HG02852 (cell line): ENCODE results near the gene TEX54.
A peak's percentile ranks its signal among the peaks of the same experiment; 100 is the strongest.
"Not testable (repeated sequence)": the region's sequence is repeated elsewhere in the genome, so short reads cannot be mapped to it uniquely, and the experiment has no call there.

Source experiments
- ATAC-seq: cut with Tn5 transposase; IDR thresholded peaks from one replicate; pipeline ENCODE4 v1.9.1; 2021; ENCODE audit warnings: mild to moderate bottlenecking, moderate library complexity; ENCODE audit not compliant: unreplicated experiment

TEX54 gene

DNA sequence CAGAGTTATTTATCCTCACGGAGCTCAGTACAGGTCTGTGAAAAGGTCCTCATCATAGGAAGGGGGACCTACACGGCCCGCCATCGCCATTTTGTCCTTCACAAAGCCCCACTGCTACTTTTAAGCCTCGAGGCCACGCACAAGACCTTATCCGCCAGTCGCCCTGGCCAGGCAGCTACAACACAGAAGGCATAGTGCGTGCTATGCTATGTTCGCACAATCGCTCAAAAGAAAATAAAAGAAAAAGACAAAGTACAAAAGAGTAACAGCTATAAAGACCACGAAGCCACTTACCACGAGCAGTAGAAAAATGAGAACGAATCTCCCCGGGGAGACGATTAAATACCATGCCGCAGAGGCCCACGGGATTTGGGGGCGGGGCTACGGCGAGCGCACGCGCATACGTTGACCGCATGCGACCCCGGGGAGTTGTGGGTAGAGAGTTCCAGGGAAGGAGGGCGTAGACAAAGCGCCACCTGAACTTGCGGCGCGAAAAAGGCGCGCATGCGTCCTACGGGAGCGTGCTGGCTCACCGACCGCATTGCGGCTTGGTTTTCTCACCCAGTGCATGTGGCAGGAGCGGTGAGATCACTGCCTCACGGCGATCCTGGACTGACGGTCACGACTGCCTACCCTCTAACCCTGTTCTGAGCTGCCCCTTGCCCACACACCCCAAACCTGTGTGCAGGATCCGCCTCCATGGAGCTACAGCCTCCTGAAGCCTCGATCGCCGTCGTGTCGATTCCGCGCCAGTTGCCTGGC is 23.1 kb upstream of the TEX54 start:
- ATAC-seq = peak; percentile 88

DNA sequence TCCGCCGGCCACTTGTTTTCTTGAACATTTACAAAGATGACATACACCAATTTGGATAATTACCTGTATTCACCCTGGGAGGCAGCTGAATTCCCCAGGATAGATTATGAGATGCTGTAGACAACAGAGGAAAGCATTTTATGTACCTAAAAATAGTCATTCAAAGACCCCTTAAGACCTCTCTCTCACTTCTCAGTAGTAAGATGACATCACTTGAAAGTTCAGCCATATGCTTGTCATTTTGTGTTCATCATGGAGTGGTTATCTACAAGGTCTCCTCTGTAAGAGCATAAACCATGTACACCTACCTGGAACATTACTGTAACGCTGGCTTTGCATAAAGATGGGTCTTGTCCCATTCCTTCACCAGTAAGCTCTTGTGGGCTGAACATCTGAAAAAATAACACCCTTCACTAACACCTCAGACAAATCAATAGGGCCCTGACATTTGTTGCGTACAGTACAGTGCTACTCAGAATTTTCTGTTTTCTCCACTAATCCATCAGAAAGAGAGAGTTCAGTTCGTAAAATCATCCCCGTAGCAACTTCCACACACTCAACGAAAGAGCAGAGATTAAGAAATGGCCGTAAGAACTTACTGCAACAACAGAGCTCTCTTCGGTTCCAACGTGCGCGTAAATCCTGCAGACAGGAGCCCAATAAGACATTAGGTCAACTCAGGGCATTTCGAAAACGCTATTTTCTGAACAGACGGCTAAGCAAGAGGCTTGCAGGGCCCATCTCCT is 22.4 kb upstream of the TEX54 start:
- ATAC-seq = no peak

DNA sequence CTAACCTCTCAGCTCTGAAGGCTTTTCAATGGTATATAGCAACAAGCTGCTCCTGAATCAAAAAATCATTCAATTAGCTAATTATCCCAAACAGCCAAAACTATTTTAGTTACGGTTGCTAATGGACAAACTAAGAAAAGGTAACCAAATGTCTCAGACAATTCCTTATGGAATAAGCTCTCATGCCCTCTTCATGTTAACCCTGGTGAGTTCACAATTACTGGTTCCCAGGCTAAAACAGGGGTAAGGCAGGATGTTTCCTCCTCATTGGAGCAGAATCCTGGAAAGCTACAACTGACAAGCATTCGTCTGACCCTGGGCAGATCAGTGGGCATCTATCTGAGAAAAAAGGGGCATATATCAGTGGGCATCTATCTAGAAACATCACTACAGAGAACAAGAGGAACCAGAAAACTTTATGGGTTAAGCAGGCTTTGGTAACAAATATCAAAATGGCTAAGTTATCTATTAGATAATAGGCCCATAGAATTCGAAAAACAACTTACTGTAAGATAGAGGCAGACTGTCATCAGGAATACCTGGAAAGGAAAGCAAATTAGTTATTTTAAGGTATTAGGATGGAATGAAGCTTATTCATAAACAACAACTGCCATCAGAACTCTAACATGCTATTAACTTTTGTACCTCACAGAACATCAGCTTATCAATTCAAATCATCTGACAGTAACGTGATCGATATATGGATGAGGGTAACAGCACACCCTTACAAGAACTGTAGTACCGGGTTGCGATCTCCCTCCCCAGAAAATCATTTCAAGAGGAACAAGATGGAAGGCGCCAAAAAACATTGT is 21.6 kb upstream of the TEX54 start:
- ATAC-seq = no peak

DNA sequence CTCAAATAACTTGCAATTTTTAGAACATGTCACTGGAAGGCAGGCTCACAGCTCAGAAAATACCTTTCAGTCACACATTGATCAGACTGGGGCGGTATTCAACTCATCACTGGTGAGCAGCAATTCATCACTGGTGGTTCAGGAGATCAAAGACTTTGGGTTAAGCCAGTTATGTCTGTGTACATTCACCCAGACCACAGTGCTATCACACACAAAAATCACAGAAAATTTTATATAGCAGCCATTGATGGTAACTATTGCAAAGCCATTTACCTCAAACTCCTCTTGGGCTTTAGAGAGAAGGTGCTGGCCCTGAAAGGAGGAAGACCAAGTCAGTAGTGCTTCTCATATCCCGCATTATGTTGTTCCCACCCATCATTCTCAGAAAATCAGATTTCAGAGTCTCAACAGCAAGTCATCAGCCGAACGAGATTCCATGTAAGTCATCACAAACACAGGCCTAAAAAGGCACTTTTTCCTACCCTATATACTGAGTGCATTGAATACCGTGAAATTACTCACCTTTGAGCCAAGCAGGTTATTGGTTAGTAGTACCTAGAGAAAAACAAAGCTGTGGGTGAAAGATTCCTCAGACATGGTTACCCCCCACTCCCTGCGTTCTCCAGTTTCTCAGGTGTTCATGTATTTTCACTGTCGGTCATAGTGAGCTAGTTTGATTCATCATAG is 20.8 kb upstream of the TEX54 start:
- ATAC-seq = no peak

DNA sequence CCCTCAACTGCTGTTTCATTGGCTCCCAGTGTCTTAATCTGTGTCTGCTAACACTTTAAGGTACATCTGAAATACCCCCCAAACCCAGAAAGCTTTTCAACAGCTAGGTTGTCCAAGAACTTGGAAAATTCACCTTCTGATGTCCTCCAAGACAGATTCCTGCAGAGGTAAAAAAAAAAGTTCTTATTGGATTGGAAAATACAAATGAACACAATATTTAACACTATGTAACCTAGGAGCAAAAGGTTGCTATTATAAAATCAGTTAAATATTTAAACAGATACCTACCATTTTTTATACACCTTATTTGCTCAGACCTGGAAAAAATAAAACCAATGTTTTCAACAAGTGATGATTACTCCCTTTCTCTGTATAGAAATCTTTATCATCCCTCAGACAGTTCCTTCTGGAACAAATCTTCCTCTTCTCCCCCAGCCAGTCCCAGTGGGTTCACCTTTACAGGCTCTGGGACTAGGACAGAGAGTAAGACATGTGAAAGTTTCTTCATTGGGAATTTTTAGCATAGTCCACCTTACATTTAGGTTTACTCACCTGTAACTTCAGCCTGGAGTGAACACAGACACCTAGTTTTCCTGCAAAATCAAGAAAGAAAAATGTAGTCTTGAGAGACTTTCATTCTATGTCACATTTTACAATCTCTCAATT is 20.0 kb upstream of the TEX54 start:
- ATAC-seq = no peak

DNA sequence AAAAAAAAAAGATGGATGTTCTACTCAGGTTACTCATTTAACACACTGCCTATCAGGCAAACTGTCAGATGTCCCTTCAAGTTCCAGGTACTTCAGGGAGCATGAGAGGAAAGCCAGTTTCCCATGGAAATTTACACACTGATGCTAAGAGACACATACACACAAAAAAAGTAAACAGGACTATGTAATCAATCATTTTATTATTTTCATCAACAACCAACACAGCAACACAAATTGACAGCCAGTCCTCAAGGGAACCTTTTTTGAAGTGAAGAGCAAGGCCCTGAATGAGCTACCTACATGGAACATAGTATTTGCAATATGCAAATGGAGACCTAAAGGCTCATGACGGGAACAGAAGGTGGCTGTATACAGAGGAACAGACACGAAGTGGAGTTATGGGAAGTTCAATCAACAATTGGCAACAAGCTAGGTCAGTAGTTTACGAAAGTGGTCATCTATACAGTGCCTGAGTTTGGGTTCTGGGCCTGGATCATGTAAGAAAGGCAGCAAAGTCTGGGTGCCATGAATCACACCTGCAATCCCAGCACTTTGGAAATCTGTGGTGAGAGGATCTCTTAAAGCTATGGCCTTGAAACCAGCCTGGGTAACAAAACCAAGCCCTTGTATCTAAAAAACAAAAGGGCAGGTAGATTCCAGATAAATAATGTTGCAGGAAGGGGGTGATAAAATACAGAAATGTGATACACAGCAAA is 19.3 kb upstream of the TEX54 start:
- no peak for ATAC-seq

DNA sequence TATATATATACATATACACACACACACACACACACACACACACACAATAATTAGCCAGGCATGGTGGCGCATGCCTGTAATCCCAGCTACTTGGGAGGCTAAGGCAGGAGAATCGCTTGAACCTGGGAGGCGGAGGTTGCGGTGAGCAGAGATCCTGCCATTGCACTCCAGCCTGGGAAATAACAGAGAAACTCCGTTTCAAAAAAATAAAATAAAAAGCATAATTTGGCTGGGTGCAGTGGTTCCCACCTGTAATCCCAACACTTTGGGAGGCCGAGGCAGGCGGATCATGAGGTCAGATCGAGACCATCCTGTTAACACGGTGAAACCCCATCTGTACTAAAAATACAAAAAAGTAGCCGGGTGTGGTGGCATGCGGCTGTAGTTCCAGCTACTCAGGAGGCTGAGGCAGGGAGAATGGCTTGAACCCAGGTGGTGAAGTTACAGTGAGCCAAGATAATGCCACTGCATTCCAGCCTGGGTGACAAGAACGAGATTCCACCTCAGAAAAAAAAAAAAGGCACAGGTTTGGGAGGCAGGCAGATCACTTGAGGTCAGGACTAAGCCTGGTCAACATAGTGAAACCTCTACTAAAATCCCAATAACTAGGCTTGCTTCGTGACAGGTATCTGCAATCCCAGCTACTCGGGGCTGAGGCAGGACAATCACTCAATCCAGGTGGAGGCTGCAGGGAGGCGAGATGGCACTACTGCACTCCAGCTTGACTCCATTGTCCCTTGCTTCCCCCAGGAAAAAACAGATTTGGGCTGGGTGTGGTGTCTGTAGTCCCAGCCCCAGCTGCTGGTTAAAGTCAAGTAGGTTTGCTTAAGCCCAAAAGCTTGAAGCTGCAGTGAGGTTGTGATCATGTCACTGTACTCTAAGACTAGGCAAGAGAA is 18.5 kb upstream of the TEX54 start:
- no peak for ATAC-seq

DNA sequence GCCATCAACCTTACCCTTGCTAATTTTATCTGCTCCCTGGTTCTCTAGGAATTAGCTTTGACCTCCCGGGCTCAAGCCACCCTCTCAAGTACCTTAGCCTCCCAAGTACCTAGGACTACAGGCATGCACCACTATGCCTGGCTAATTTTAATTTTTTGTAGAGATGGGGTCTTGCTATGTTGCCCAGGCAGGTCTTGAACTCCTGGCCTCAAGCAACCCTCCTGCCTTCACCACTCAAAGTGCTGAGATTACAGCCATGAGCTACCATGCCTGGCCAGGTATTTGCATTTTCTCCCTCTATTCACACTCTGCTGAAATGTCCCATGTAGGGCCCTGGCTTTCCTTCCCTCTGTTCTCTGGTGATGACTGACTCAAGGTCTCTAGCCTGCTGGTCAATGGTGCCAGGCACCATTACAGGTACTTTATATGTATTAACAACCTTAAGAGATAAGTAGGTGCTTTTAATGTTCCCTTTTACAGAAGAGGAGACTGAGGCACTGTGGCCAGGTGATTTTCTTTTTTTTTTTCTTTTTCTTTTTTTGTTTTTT is 15.2 kb upstream of the TEX54 start:
- no peak for ATAC-seq

DNA sequence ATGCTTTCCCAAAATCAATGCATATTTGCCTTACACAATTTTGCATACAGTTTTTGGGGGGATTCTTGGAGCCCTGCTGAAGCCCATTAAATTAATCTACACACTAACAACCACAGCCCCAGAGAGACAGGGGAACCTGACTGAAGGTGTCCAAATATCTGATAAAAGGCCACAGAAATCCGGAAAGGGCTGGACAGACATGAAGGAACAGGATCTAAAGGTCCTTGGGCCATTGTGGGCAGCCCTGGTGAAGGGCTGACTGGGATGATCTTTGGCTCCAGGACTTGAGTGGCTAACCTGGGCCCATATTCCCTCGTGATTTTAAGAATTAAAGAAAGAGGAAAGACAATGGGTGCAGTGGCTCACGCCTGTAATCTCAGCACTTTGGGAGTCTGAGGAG is 13.5 kb upstream of the TEX54 start:
- ATAC-seq = no peak

DNA sequence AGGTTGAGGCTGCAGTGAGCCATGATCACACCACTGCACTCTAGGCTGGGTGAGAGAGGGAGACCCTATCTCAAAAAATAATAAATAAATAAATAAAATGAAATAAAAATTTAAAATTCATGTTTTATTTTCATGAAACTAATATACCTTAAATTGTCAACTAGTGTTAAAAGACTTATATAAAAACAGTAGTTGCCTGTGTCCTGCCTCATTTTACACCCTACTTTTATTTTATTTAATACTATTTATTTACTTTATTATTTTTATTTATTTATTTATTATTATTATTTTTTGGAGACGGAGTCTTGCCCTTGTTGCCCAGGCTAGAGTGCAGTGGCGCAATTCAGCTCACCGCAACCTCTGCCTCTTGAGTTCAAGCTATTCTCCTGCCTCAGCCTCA is 11.5 kb upstream of the TEX54 start:
- no peak for ATAC-seq

DNA sequence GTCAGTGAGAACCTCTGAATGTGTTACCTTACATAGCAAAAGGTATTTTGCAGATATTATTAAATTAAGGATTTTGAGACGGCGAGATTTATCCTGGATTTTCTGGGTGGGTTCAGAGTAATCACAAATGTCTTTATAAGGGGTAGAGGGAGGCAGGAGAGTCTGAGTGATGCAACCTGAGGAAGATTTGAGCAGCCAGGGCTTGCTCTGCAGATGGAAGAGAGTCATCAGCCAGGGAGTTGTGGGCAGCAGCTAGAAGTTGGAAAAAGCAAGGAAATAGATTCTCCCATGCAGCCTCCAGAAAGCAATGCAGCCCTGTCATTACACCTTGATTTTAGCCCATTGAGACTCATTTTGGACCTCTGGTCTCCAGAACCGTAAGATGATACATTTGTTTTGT is 10.8 kb upstream of the TEX54 start:
- no peak for ATAC-seq

DNA sequence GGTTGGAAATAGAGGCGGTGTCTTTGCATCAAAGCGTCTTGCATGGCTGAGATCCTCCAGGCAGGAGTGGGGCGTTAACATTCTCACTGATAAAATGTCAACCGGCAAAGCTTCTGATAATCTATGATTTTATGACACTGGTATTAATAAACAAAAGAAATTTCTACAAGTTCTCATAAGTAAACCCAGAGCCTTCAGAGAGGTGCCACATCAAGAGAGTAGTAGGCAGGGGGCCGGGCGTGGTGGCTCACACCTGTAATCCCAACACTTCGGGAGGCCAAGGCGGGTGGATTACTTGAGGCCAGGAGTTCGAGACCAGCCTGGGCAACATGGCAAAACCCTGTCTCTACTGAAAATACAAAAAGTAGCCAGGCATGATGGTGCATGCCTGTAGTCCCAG is 10.2 kb upstream of the TEX54 start:
- ATAC-seq = not testable (repeated sequence)

DNA sequence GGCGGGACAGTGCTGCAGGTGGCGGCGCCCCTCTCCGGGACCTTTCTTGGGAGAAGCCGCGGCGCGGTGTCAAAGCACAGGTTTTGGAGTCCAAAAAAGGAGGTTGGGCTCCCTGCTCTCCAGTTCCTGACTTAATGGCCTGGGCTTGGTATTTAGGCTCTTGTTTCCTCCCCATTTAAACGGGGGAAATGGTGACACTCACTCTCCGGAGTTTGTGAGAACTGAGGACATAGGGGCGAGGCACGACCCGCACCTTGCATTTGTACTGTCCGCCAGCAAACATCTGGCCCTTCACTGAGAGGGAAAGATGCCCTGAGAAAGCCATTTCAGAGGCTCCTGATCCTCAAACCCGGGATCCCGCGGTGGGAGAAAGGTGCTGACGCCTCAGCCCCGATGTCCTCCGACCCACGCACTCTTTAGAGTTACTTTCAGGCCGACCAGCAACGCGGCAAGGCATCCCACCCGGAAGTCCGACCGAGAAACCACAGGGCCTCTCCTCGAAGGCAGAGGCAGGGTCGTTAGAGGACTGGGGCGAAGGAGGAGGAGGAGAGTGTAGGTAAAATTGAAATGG is 9.6 kb upstream of the TEX54 start:
- no peak for ATAC-seq

DNA sequence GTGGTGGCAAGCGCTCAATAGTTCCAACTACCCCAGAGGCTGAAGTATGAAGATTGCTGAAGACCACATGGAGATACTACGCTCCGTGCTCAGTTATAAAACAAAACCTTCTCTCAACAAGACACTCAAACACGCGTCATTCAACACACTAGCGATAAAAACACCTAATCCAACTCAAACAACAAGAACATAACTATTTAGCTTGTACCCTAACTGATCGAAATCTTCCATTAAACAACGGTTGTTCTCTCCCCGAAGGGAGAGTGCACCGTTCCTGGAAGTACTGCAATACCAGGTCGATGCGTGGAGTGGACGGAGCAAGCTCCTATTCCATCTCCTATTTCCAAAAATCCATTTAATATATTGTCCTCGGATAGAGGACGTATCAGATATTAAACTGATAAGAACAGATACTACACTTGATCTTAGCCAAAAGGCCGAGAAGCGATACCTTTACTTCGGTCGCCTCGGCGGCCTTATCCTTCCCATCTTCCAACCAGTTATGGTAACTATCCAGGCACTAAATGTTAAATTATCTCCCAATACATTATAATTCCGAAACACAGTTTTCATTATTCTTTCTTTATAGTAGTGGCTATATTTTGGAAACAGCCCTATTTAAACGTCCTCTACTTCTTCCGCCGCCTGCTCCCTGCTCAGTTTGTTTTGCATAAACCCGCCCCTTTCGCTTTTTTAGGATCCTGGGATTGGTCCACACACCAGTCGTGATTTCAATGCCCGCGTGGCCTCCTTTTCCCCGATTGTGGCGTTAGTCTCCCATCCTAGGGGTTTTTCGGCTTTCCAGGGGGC is 8.9 kb upstream of the TEX54 start:
- ATAC-seq = peak; percentile 63

DNA sequence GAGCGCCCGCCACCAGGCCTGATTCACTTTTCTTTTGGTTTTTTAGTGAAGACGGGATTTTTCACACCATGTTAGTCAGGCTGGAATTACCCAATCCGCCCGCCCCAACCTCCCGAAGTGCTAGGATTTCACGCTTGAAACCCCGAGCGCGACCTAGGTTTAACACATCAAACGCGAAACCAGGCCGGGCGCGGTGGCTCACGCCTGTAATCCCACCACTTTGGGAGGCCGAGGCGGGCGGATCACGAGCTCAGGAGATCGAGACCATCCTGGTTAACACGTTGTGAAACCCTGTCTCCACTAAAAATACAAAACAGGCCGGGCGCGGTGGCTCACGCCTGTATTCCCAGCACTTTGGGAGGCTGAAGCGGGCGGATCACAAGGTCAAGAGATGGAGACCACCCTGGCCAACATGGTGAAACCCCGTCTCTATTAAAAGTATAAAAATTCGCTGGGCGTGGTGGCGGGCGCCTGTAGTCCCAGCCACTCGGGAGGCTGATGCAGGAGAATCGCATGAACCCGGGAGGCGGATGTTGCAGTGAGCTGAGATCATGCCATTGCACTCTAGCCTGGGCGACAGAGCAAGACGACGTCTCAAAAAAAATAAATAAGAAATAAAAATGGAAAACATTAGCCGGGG is 8.2 kb upstream of the TEX54 start:
- ATAC-seq = peak; percentile 7

DNA sequence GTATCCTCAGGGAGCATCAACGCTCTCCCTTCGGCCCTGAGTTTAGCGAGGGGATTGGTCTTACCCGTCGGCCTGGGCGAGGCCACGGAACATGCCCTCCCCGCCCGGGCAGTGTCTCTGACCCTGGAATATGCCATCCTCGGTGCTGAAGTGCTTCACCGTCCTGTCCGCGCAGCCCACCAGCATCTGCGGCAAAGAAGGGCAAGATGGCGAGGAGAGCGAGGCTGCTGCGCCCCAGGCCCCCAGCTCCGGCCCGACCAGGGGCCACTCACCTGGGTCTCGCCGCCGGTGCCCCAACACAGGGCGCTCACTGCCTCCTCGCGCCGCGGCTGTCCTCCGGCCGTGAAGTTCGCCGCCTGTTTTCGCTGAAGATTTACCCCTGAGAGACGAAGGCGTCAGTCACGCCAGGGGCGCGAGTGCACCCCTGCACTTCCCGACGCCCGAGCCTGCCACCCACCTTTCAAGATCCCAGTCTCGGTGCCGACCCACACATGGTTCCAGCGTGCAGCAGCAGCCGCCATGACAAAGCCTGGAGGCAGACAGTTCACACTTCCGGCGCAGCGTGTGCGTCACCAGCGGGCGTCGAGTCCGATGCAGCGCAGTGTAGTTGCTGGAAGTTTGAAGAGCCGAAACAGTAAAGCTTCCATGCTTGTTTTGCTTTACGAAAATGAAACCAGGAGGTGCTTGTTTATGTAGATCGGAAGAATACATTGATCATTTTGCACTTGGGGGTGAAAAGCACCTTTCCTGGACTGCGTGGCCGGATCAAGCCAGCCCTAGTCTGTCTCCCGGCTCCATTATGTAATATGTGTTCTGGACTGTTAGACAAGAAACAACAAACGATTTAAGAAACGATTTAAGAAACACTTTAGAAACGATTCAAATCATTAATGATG is 6.7 kb upstream of the TEX54 start, which contains the start of gene WDR74:
WDR74 (minus strand) TSS at position 541 of the 896 bp plus-strand sequence; CDS start at position 521, 20 bp downstream.
- peak; percentile 39 for ATAC-seq
